ENCODE results near the gene TMEM127. TPM values are rescaled to one million over a fixed set of nuclear protein-coding genes. Genes with fewer than 3 reads are reported as not detected.
A peak's percentile ranks its signal among the peaks of the same experiment; 100 is the strongest.

Gene TMEM127
- total and polyA plus RNA-seq, 8 donors = 8.2 to 38.4 (median 24.1) TPM

DNA sequence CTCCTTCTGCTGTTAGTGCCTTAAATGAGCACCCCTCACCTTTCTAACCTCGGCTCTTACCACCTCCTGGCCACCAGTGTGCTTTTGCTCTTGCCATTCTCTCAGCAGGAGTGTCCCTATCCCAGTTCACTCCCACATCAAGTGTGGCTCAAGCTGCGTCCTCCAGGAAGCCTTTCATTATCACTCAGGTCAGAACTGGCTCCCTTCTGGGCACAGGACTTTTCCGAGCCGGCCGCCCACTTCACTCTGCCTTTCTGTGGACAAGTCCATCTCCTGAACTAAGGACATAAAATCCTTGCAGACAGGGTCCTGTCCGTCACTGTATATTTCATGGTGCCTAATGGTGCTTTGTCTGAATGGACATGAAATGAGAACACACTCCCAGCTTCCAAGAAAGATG is 15.6 kb downstream of the TMEM127 start:
- peaks cover 0 to 33% (median 13%) of the 10 kb centered on the region in 3 donors for H3K36me3 ChIP-seq
- no peak overlapping the region for H3K27ac ChIP-seq
- TF ChIP-seq, protein P1, sequence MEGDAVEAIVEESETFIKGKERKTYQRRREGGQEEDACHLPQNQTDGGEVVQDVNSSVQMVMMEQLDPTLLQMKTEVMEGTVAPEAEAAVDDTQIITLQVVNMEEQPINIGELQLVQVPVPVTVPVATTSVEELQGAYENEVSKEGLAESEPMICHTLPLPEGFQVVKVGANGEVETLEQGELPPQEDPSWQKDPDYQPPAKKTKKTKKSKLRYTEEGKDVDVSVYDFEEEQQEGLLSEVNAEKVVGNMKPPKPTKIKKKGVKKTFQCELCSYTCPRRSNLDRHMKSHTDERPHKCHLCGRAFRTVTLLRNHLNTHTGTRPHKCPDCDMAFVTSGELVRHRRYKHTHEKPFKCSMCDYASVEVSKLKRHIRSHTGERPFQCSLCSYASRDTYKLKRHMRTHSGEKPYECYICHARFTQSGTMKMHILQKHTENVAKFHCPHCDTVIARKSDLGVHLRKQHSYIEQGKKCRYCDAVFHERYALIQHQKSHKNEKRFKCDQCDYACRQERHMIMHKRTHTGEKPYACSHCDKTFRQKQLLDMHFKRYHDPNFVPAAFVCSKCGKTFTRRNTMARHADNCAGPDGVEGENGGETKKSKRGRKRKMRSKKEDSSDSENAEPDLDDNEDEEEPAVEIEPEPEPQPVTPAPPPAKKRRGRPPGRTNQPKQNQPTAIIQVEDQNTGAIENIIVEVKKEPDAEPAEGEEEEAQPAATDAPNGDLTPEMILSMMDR (IDR thresholded peaks at IDR 0.05) = no peak
- 86 to 91% methylated on average over 6 of the region's 6 CpGs for WGBS, 2 donors
- intact Hi-C loops (cut with DNase I) = no loop called here
- DNase-seq (no peak), ATAC-seq (no peak), FAIRE-seq (no peak)
- H3K27me3 ChIP-seq = no peaks in the 10 kb centered on the region
- H3K4me1 ChIP-seq = no peaks in the 10 kb centered on the region
- no peaks in the 10 kb centered on the region for H3K9me3 ChIP-seq
- no peak overlapping the region for H3K4me3 ChIP-seq

DNA sequence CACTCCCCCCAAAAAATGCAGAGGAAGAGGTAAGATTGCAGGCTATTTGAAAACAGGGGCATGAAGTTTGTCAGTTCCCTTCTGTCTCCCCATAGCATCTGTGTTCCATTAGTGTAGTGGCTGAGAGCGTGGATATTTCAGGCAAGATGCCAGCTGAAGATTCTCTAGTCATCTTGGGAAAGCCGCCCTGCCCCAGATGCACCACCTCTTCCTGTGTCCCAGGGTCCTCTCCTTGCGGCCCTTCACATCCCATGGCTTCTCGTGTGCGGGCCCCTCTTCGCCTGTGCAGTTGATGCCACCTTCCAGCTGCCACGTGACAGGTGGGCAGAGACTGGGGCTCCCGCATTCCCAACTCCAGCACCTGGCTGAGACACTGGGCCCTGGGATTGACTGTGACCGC is 16.1 kb downstream of the TMEM127 start:
- peaks cover 0 to 28% (median 13%) of the 10 kb centered on the region in 3 donors for H3K36me3 ChIP-seq
- H3K9me3 ChIP-seq = no peaks in the 10 kb centered on the region
- 92 to 93% methylated on average over 9 of the region's 9 CpGs for WGBS, 2 donors
- no peak for FAIRE-seq
- H3K4me1 ChIP-seq = no peaks in the 10 kb centered on the region
- DNase-seq = no peak
- no peak overlapping the region for H3K27ac ChIP-seq
- intact Hi-C loops (cut with DNase I) = no loop called here
- H3K4me3 ChIP-seq = no peak overlapping the region
- no peaks in the 10 kb centered on the region for H3K27me3 ChIP-seq
- TF ChIP-seq, protein P1 (IDR thresholded peaks at IDR 0.05) = no peak
- ATAC-seq = no peak

DNA sequence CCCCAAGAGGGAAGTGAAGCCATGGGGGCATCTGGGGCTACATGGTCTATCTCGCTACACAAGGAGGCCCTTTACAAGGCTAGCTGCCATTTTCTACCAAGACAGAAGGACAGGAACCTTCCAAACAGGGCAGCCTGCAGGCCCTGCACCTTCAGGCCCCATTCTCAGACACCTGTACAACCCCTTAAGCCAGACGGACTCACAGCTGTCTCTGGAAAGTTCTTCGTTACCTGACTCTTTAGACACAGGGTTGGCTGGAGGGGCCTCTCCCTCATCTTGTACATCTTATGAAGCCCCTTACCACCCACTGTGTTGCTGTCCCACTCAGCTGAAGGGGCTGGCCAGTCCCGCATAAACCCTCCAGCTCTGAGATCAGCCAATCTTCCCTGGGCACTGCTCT is 17.2 kb downstream of the TMEM127 start:
- ATAC-seq (no peak), FAIRE-seq (no peak), DNase-seq (no peak)
- 93 to 99% methylated on average over 4 of the region's 4 CpGs for WGBS, 2 donors
- no peaks in the 10 kb centered on the region for H3K9me3 ChIP-seq
- H3K4me1 ChIP-seq = no peaks in the 10 kb centered on the region
- no peaks in the 10 kb centered on the region for H3K27me3 ChIP-seq
- TF ChIP-seq, protein P1 (IDR thresholded peaks at IDR 0.05) = no peak
- H3K36me3 ChIP-seq = peaks cover 0 to 17% (median 8%) of the 10 kb centered on the region in 3 donors
- no peak overlapping the region for H3K27ac ChIP-seq
- no peak overlapping the region for H3K4me3 ChIP-seq
- intact Hi-C loops (cut with DNase I) = no loop called here

DNA sequence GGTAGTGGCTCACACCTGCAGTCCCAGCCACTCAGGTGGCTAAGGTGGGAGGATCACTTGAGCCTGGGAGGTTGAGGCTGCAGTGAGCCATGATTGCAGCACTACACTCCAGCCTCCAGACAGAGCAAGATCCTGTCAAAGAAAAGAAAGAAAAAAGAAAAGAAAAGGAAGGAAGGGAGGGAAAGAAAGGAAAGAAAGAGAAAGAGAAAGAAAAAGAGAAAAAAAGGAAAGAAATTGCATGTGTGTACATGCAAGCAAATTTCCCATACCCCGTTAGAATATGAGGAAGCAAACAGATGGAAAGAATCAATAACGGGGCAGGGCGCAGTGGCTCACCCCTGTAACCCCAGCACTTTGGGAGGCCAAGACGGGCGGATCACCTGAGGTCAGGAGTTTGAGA is 17.9 kb downstream of the TMEM127 start:
- intact Hi-C loops (cut with DNase I) = no loop called here
- Histone ChIP-seq H3K36me3 (peaks cover 0 to 10% (median under 1%) of the 10 kb centered on the region in 3 donors), H3K27me3 (no peaks in the 10 kb centered on the region), H3K9me3 (no peaks in the 10 kb centered on the region), H3K27ac (no peak overlapping the region), H3K4me3 (no peak overlapping the region), H3K4me1 (no peaks in the 10 kb centered on the region)
- WGBS, 2 donors = 46 to 55% methylated on average over 5 of the region's 5 CpGs
- no peak for ATAC-seq
- DNase-seq = no peak
- TF ChIP-seq, protein P1 (IDR thresholded peaks at IDR 0.05) = no peak
- FAIRE-seq = no peak

DNA sequence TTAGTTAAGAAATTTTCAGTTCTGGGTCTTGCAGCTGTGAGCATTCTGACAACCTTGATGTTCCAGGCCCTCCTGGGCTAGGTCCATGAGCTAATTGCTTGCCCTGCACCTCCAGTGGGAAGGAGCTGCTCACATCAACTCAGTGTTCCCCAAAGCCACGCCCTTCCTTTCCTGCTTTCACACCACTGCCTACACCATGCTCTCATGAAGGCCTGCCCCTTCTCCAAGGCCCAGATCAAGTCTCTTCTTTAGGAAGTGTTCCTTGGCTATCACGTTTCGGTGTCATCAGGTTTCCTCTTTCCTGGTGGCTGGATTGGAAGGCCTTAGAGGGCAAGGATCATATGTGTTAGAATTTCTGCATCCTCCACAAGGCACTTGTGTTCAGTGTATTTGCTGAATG is 18.8 kb downstream of the TMEM127 start:
- TF ChIP-seq, protein P1 (IDR thresholded peaks at IDR 0.05) = no peak
- H3K27ac ChIP-seq = no peak overlapping the region
- H3K9me3 ChIP-seq = no peaks in the 10 kb centered on the region
- intact Hi-C loops (cut with DNase I) = no loop called here
- peaks cover 0 to 2% (median 0%) of the 10 kb centered on the region in 3 donors for H3K36me3 ChIP-seq
- H3K27me3 ChIP-seq = no peaks in the 10 kb centered on the region
- no peak overlapping the region for H3K4me3 ChIP-seq
- WGBS, 2 donors = 82 to 90% methylated on average over 3 of the region's 3 CpGs
- ATAC-seq = peak in 1 of 4 donors; percentile 13
- no peaks in the 10 kb centered on the region for H3K4me1 ChIP-seq
- no peak for FAIRE-seq
- DNase-seq = no peak

Measured in pancreas (tissue), 10 donors.